GM06990 (cell line): ENCODE measurements around the gene PRR23C.
A peak's percentile ranks its signal among the peaks of the same experiment; 100 is the strongest.

Source experiments
- DNase-seq: peaks from one replicate; pipeline ENCODE4 v3.0.0-alpha.2; 2011; ENCODE audit not compliant: insufficient read length; ENCODE audit errors: extremely low read depth
- H3K27me3 ChIP-seq: replicated peaks from 2 replicates; pipeline ENCODE4 v1.6.0; 2011; ENCODE audit warnings: low read length; ENCODE audit not compliant: control insufficient read depth, insufficient read depth
- H3K36me3 ChIP-seq: 2 replicates; pipeline ENCODE4 v1.5.1; 2011; ENCODE audit warnings: low read length; ENCODE audit not compliant: control insufficient read depth, insufficient read depth
- H3K4me3 ChIP-seq: replicated peaks from 2 replicates; pipeline ENCODE4 v1.5.1; 2011; ENCODE audit warnings: low read depth, mild to moderate bottlenecking, control low read depth, low read length
- CTCF ChIP-seq: IDR thresholded peaks from 2 replicates; pipeline ENCODE4 v1.5.1; 2011; ENCODE audit warnings: low read length, control low read depth, mild to moderate bottlenecking, inconsistent platforms; ENCODE audit not compliant: insufficient read depth, poor library complexity, severe bottlenecking

PRR23C gene

GRCh38 chr3:139074565-139075115 lies 29.9 kb upstream of the PRR23C start:
- no peak overlapping the region for H3K4me3 ChIP-seq
- no peaks in the 10 kb centered on the region for H3K27me3 ChIP-seq
- TF ChIP-seq CTCF = no peak
- no peaks in the 10 kb centered on the region for H3K36me3 ChIP-seq
- DNase-seq = peak; percentile 17

- DNase-seq = no peak
- no peak overlapping the region for H3K4me3 ChIP-seq
- H3K36me3 ChIP-seq = no peaks in the 10 kb centered on the region
- H3K27me3 ChIP-seq = no peaks in the 10 kb centered on the region
- no peak for TF ChIP-seq CTCF
Observed at GRCh38 chr3:139062918-139063317, 18.2 kb upstream of the PRR23C start.

- Histone ChIP-seq H3K4me3 (no peak overlapping the region), H3K36me3 (no peaks in the 10 kb centered on the region), H3K27me3 (no peaks in the 10 kb centered on the region)
- no peak for TF ChIP-seq CTCF
- no peak for DNase-seq
Observed at GRCh38 chr3:139052802-139053600, 8.3 kb upstream of the PRR23C start.

GRCh38 chr3:139043554-139044365 lies 932 bp downstream of the PRR23C start:
- H3K36me3 ChIP-seq = no peaks in the 10 kb centered on the region
- TF ChIP-seq CTCF = no peak

GRCh38 chr3:139037478-139037877 lies 7.2 kb downstream of the PRR23C start:
- DNase-seq = no peak
- TF ChIP-seq CTCF = no peak

More at GRCh38 chr3:139043554-139044365, 932 bp downstream of the PRR23C start:
- no peak overlapping the region for H3K4me3 ChIP-seq
- DNase-seq = no peak
- no peaks in the 10 kb centered on the region for H3K27me3 ChIP-seq

More at GRCh38 chr3:139037478-139037877, 7.2 kb downstream of the PRR23C start:
- H3K27me3 ChIP-seq = no peaks in the 10 kb centered on the region
- H3K36me3 ChIP-seq = no peaks in the 10 kb centered on the region
- no peak overlapping the region for H3K4me3 ChIP-seq
